ENCODE results near the gene UBE2J1.

GRCh38 chr6:89355511-89356194, 3.1 kb upstream of the UBE2J1 start:
- TF ChIP-seq CTCF (IDR thresholded peaks at IDR 0.05; ENCODE audit: insufficient read depth, low read length, poor library complexity, severe bottlenecking) (no peak), EZH2phosphoT487 (conservative IDR thresholded peaks at IDR 0.05; ENCODE audit: low read length) (no peak)

All from SU-DHL-6 (cell line).